Neural cell (in vitro differentiated cells): ENCODE data around the gene CLEC4M.

Experiments used
- CTCF ChIP-seq: fragments of 450-650 bp; IDR thresholded peaks from 2 replicates; pipeline ENCODE4 v1.5.1; 2014; ENCODE audit warnings: antibody characterized with exemption, mild to moderate bottlenecking, moderate library complexity; ENCODE audit not compliant: poor library complexity, severe bottlenecking
- EP300 ChIP-seq: fragments of 450-650 bp; conservative IDR thresholded peaks from 2 replicates; pipeline ENCODE4 v1.6.1; 2014; ENCODE audit warnings: antibody characterized with exemption, mild to moderate bottlenecking, moderate library complexity; ENCODE audit not compliant: poor library complexity, severe bottlenecking
- EZH2 ChIP-seq: fragments of 200-600, 300-800 bp; shearing (Covaris generic), sonication (generic); IDR thresholded peaks from 2 replicates; pipeline ENCODE4 v1.6.1; 2014; ENCODE audit warnings: antibody characterized with exemption, low read length, borderline replicate concordance, mild to moderate bottlenecking; ENCODE audit not compliant: insufficient read depth, poor library complexity, severe bottlenecking
- MXI1 ChIP-seq: fragments of 450-650 bp; conservative IDR thresholded peaks from 2 replicates; pipeline ENCODE4 v1.6.1; 2014; ENCODE audit warnings: antibody characterized with exemption, mild to moderate bottlenecking; ENCODE audit not compliant: poor library complexity, severe bottlenecking
- POLR2AphosphoS5 ChIP-seq: IDR thresholded peaks from 2 replicates; pipeline ENCODE4 v1.6.1; 2012
- TAF1 ChIP-seq: IDR thresholded peaks from 2 replicates; pipeline ENCODE4 v1.6.1; 2012; ENCODE audit warnings: low read depth

- no peak for TF ChIP-seq TAF1
- no peak for TF ChIP-seq POLR2AphosphoS5
- TF ChIP-seq CTCF = no peak
- TF ChIP-seq EZH2 = no peak
- TF ChIP-seq EP300 = no peak
- no peak for TF ChIP-seq MXI1
These were observed 31.0 kb upstream of the CLEC4M start, which contains the start of gene CLEC4G for GRCh38 chr19:7732045-7732444.
